KBM-7 (cell line): Measurements from ENCODE around the gene ANKMY2.
"Not testable (repeated sequence)": the region's sequence is repeated elsewhere in the genome, so short reads cannot be mapped to it uniquely, and the experiment has no call there.

ENCODE experiments used
- DNase-seq: peaks from one replicate; pipeline ENCODE4 v3.0.0-alpha.2; 2015
- in situ Hi-C: fragments of 300-500 bp; cut with MboI; formaldehyde crosslinking; loops from 2 replicates; pipeline ENCODE4 v1.14.3; 2020; ENCODE audit warnings: low sequenced_read_pairs, low pct_unique_long_range_greater_than_20kb, mixed read lengths

Gene ANKMY2

GRCh38 chr7:16636555-16637101 lies 8.9 kb downstream of the ANKMY2 start:
- in situ Hi-C loops = no loop called here
- DNase-seq = no peak

GRCh38 chr7:16634271-16634738 lies 11.2 kb downstream of the ANKMY2 start:
- DNase-seq = no peak
- in situ Hi-C loops = no loop called here

GRCh38 chr7:16630654-16631053 lies 14.9 kb downstream of the ANKMY2 start:
- in situ Hi-C loops = no loop called here
- no peak for DNase-seq

- no peak for DNase-seq
- in situ Hi-C loops = no loop called here
Observed at GRCh38 chr7:16627236-16627635, 18.3 kb downstream of the ANKMY2 start.

GRCh38 chr7:16626388-16626787 lies 19.2 kb downstream of the ANKMY2 start:
- in situ Hi-C loops = no loop called here
- DNase-seq = no peak

- DNase-seq = no peak
- in situ Hi-C loops = no loop called here
Observed at GRCh38 chr7:16619979-16620408, 25.6 kb downstream of the ANKMY2 start.

GRCh38 chr7:16616542-16616941 lies 29.0 kb downstream of the ANKMY2 start:
- no peak for DNase-seq
- in situ Hi-C loops = no loop called here

GRCh38 chr7:16616122-16616521 lies 29.4 kb downstream of the ANKMY2 start:
- DNase-seq = no peak
- in situ Hi-C loops = no loop called here

- no peak for DNase-seq
- in situ Hi-C loops = no loop called here
Observed at GRCh38 chr7:16615228-16615627, 30.3 kb downstream of the ANKMY2 start.

GRCh38 chr7:16611711-16612110 lies 33.8 kb downstream of the ANKMY2 start:
- no peak for DNase-seq
- in situ Hi-C loops = no loop called here

GRCh38 chr7:16609842-16610450 lies 35.6 kb downstream of the ANKMY2 start:
- in situ Hi-C loops = no loop called here
- DNase-seq = no peak

GRCh38 chr7:16606704-16607103 lies 38.9 kb downstream of the ANKMY2 start:
- in situ Hi-C loops = no loop called here
- no peak for DNase-seq

- DNase-seq = no peak
- in situ Hi-C loops = no loop called here
Observed at GRCh38 chr7:16604054-16604453, 41.5 kb downstream of the ANKMY2 start.

GRCh38 chr7:16603633-16604032 lies 41.9 kb downstream of the ANKMY2 start:
- no peak for DNase-seq
- in situ Hi-C loops = no loop called here

- in situ Hi-C loops = no loop called here
- no peak for DNase-seq
Observed at GRCh38 chr7:16599860-16600259, 45.7 kb downstream of the ANKMY2 start.

- in situ Hi-C loops = no loop called here
- no peak for DNase-seq
Observed at GRCh38 chr7:16598015-16598414, 47.5 kb downstream of the ANKMY2 start.

GRCh38 chr7:16595596-16595995 lies 50.0 kb downstream of the ANKMY2 start:
- DNase-seq, in situ Hi-C loops: not testable (repeated sequence)

GRCh38 chr7:16594676-16595075 lies 50.9 kb downstream of the ANKMY2 start:
- in situ Hi-C loops = no loop called here
- no peak for DNase-seq

- in situ Hi-C loops = no loop called here
- DNase-seq = no peak
Observed at GRCh38 chr7:16594061-16594460, 51.5 kb downstream of the ANKMY2 start.

- in situ Hi-C loops = no loop called here
- no peak for DNase-seq
Observed at GRCh38 chr7:16592395-16592794, 53.2 kb downstream of the ANKMY2 start.

- in situ Hi-C loops = no loop called here
Observed at GRCh38 chr7:16590424-16590823, 55.1 kb downstream of the ANKMY2 start.

More at GRCh38 chr7:16590424-16590823, 55.1 kb downstream of the ANKMY2 start:
- no peak for DNase-seq
